Frontal cortex (tissue), 4 donors: Measurements from ENCODE around the gene MSANTD7. TPM values are rescaled to one million over a fixed set of nuclear protein-coding genes. Genes with fewer than 3 reads are reported as not detected.

ENCODE experiments used
- DNase-seq, 2 donors: peaks; one replicate each; pipeline ENCODE4 v3.0.0; 2012; ENCODE audit warnings: low spot score in 2 of 2
- FAIRE-seq: peaks from 2 replicates; lab custom pipeline; 2012; peaks lifted over from hg19 to GRCh38; lab: Jason Lieb, UNC
- total RNA-seq: library from RNA; depleted of rRNA; stranded (reverse); fragments of >200 nt; gene quantifications from one replicate; pipeline ENCODE4 v1.2.3, GENCODE V29; 2014
- donor health status: control.
- donor health status: control.
- donor health status: control.

Gene MSANTD7
- total RNA-seq, 1 donor from 2014 or later, result 31.4 TPM

DNA sequence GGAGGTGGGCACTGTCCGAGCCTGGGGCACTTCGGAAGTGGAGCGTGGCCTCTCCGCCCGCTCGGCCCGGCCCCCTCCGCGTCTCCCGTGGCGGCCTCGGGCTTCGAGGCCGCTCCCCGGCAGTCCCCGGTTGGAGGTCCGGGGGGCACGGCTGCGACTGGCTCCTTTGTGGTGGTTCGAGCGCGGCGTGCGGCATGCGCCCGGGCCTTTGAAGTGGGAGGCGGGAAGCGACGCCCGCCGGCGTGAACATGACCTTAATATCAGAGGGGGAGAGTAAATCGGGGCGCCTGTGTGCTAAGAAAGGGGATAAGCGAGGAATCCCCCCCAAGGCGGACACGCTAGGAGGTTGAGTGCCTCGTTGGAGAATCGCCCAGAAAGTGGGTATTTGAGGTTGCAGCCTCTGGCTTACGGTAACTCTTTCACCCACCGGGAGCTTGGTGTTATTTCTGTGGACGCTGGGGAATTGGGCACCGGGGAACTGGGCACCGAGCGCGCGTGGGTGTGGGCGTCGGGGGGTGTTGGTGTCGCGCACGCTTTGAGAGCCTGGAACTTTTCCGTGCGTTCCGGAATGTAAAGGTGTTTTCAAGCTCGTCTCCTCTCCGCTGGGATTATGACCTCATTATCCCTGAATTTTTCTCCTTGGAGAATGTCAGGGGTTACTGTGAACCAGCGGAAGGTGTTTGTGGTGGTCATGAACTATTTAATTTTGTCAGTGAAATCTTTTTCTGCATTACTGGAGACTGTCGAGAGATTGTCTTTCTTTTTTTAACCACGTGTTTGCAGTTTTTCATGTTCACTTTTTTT, 41.2 kb downstream of the MSANTD7 start:
- FAIRE-seq (no peak), DNase-seq (peak in 1 of 2 donors; percentile 30)

DNA sequence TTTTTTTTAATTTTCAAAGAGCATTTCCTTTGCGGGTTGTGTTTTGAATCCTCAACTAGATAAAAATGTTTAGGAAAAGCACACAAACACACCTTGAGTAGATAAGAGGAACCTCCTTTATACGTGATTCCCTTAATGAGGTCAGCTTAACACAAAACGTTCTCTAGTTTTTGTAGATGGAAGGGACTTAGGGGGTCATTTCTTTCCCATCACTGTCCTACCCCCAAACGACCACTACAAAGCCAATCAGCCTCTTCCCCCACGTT, 41.8 kb downstream of the MSANTD7 start:
- DNase-seq, result no peak

DNA sequence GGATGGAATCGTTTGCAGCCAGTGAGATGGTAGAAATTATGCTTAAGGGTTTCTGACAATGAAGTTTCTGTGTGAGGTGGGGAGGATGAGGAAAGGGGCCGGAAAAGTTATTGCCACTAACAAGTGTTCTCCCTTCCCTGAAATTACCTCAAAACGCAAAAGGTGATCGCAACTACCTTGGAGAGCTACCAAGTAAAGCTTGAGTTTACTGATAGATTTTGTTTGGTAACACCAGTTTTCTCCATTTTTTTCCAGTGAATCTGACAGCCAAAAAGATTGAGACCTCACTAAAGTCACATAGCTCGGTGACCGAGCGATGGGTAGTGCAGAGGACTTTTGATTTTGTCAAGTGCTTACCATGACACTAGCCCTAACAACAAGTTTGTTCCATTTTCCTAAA, 42.1 kb downstream of the MSANTD7 start:
- FAIRE-seq, result no peak
- DNase-seq, result no peak

More for the DNA sequence above, 41.8 kb downstream of the MSANTD7 start:
- FAIRE-seq, result no peak

DNA sequence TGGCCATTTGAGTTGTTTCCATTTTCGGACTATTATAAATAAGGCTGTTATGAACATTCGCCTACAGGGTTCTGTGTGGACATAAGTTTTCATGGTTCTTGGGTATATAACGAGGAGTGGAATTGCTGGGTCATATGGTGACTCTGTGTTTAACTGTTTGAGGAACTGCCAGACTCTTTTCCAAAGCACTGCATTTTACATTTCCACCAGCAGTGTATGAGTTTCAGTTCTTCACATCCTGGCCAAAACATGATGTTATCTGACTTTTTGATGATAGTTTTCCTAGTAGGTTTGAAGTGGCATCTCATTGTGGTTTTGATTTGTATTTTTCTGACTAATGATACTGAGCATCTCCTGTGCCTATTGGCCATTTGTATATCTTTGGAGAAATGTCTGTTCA, 46.0 kb downstream of the MSANTD7 start:
- DNase-seq, result no peak
- FAIRE-seq, result no peak

Other genes starting within 250 kb of the MSANTD7 start
- gene FAM107B, start 63.4 kb upstream of the MSANTD7 start, total RNA-seq, result 77.9 TPM
- 0.82 TPM for gene CDNF, start 269 bp upstream of the MSANTD7 start, total RNA-seq
- gene HSPA14, start within 50 bp of the MSANTD7 start, total RNA-seq, result 14.7 TPM
- gene SUV39H2, start 40.6 kb downstream of the MSANTD7 start, total RNA-seq, result 34.6 TPM
- gene DCLRE1C, start 115.8 kb downstream of the MSANTD7 start, total RNA-seq, result 8.2 TPM
- gene MEIG1, start 121.1 kb downstream of the MSANTD7 start, total RNA-seq, result not detected
- gene OLAH, start 205.6 kb downstream of the MSANTD7 start, total RNA-seq, result 0.41 TPM